Heart right ventricle (tissue), 16 donors: ENCODE results near the gene GSE1. TPM values are rescaled to one million over a fixed set of nuclear protein-coding genes. Genes with fewer than 3 reads are reported as not detected.

ENCODE experiments used
- ATAC-seq, 8 donors: fragments of 200-7000 bp; cut with Tn5 transposase; one replicate each; pipeline ENCODE4 v1.9.1; 2020; ENCODE audit warnings: mild to moderate bottlenecking in 8 of 8, moderate library complexity in 8 of 8, moderate number of reproducible peaks in 1 of 8
- DNase-seq, 2 donors: peaks; one replicate each; pipeline ENCODE4 v3.0.0-alpha.2; 2020
- H3K27ac ChIP-seq, 10 donors: fragments of 200-600 bp; sonication (generic) in 2 of 10; one replicate each; pipeline versions ENCODE4 v1.5.0 to v1.8.0; 2020 to 2022; ENCODE audit warnings: mild to moderate bottlenecking in 3 of 10
- H3K27me3 ChIP-seq, 7 donors: fragments of 200-600 bp; one replicate each; pipeline ENCODE4 v1.8.0; 2021 to 2022; ENCODE audit warnings: mild to moderate bottlenecking in 2 of 7
- H3K36me3 ChIP-seq, 9 donors: fragments of 200-600 bp; sonication (generic) in 1 of 9; one replicate each; pipeline versions ENCODE4 v1.5.0 to v1.8.0; 2020 to 2022; ENCODE audit warnings: mild to moderate bottlenecking in 2 of 9
- H3K4me1 ChIP-seq, 9 donors: fragments of 200-600 bp; sonication (generic) in 1 of 9; one replicate each; pipeline versions ENCODE4 v1.5.0 to v1.8.0; 2020 to 2022; ENCODE audit warnings: mild to moderate bottlenecking in 4 of 9
- H3K4me3 ChIP-seq, 10 donors: fragments of 200-600 bp; sonication (generic) in 2 of 10; one replicate each; pipeline versions ENCODE4 v1.5.0 to v1.8.0; 2020 to 2022; ENCODE audit warnings: mild to moderate bottlenecking in 7 of 10, moderate library complexity in 2 of 10
- H3K9me3 ChIP-seq, 11 donors: fragments of 200-600 bp in 10 of 11; sonication (generic) in 2 of 11; one replicate each; pipeline versions ENCODE4 v1.5.0 to v1.8.0; 2013 to 2022; ENCODE audit warnings: mild to moderate bottlenecking in 2 of 11, control low read depth in 1 of 11, moderate library complexity in 1 of 11
- WGBS, 2 donors: extraction: QIAGEN DNeasy Blood & Tissue Kit; methylation state at CpG; one replicate each; pipeline ENCODE4 v1.1.7; 2013; ENCODE audit warnings: inconsistent platforms in 1 of 2; 5-methylcytosine and 5-hydroxymethylcytosine counted together
- intact Hi-C, 10 donors: fragments of 100-400 bp; cut with DNase I; formaldehyde crosslinking; loops; one replicate each; pipeline versions ENCODE4 v1.11.1 to v1.14.2; 2022
- polyA plus RNA-seq, 2 donors: library from polyadenylated mRNA; stranded (reverse); fragments of 200-250 nt; gene quantifications; one replicate each; pipeline ENCODE4 v1.2.3, GENCODE V29; 2013
- total RNA-seq, 10 donors: library from RNA; stranded (reverse); fragmentation: NEBNext Ultra II Directional in 3 of 10; extraction: Animal tissue kit (Norgen Biotek cat#: 25700) in 3 of 10; gene quantifications; one replicate each; pipeline versions ENCODE4 v1.2.1 to v1.2.4, GENCODE V29; 2021 to 2023
- TF ChIP-seq, protein P1 (sequence below), 9 donors: fragments of 200-600 bp; sonication (generic) in 2 of 9; IDR thresholded peaks; one replicate each; pipeline versions ENCODE4 v1.5.0 to v1.8.0; 2021 to 2022; ENCODE audit warnings: antibody characterized with exemption in 9 of 9, mild to moderate bottlenecking in 5 of 9, moderate library complexity in 1 of 9
- donor health status: Arrhythmogenic right ventricular cardiomyopathy.
- donor health status: ischemic (EF 13 %, LVEDD 7.1; RV severe dilation, severe dysfunction).
- donor health status: healthy with polysubstance abuse.
- donor health status: DM: no; HTN: yes; CAD: no.
- donor health status: DM: no; HTN: no; CAD: no.
- donor health status: ischemic (EF 25% LVEDD 6.9; RV normal size, moderate dysfunction).
- donor health status: ischemic (EF 25% LVEDD 5.7; RV mildly dilated, moderate dysfunction).
- donor health status: healthy.
- donor health status: DM: yes; HTN: yes; CAD: no.
- donor health status: Ischemic cardiomyopathy.
- donor health status: ischemic (EF 35%, LVEDD 5.7; RV mildly dilated, moderate dysfunction).
- donor health status: nonischemic (EF 11% LVEDD 7.7; RV severe dilation, severe dysfunction).
- donor health status: DM: yes; HTN: yes; CAD: no.
- donor health status: PGD.
- donor health status: ischemic (EF 29% LVEDD 5.4; RV normal size, mild dysfunction).
- donor health status: nonischemic (EF 23%, LVEDD 6.1; RV moderate dilation, normal function).

Gene GSE1
- total and polyA plus RNA-seq, 12 donors: 15.6 to 53.2 (median 32.6) TPM

DNA sequence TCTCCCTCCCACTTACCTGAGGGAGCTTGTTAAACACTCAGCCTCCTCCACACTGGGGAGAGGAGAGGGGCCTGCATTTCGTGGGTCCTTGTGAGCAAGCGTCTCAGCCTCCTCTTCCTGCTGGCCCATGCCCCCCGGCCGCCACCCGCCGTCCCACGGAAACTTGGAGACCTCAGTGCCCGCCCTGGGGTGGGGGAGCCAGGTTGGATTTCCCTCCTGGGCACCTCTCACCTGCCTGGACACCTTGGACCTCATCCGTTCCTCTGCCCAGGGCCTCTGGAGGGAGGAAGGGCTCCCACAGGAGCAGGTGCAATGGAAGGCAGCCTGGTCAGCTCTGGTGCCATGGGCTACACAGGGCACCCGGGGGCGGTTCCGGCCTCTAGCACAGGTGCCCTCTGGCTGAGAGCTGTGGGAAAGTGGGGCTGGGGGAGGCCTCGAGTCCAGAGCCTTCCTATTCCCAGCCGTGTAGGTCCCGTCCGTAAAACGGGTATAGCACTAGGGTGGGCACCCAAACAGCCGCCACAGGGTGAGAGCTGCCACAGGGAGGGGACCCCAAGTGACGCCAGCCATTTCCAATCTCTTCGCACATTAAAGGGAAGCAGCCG is 11.0 kb downstream of the GSE1 start:
- Histone ChIP-seq H3K27ac (no peak overlapping the region), H3K4me3 (no peak overlapping the region), H3K36me3 (peaks cover 0 to 3% (median 0%) of the 10 kb centered on the region in 9 donors), H3K9me3 (peaks cover 0 to 3% (median 0%) of the 10 kb centered on the region in 11 donors), H3K4me1 (peaks cover 26 to 80% (median 50%) of the 10 kb centered on the region in 9 donors), H3K27me3 (no peaks in the 10 kb centered on the region)
- TF ChIP-seq, protein P1, sequence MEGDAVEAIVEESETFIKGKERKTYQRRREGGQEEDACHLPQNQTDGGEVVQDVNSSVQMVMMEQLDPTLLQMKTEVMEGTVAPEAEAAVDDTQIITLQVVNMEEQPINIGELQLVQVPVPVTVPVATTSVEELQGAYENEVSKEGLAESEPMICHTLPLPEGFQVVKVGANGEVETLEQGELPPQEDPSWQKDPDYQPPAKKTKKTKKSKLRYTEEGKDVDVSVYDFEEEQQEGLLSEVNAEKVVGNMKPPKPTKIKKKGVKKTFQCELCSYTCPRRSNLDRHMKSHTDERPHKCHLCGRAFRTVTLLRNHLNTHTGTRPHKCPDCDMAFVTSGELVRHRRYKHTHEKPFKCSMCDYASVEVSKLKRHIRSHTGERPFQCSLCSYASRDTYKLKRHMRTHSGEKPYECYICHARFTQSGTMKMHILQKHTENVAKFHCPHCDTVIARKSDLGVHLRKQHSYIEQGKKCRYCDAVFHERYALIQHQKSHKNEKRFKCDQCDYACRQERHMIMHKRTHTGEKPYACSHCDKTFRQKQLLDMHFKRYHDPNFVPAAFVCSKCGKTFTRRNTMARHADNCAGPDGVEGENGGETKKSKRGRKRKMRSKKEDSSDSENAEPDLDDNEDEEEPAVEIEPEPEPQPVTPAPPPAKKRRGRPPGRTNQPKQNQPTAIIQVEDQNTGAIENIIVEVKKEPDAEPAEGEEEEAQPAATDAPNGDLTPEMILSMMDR (IDR thresholded peaks at IDR 0.05): no peak
- no peak for ATAC-seq
- intact Hi-C loops: no loop called here
- 94 to 95% methylated on average over 21 of the region's 21 CpGs for WGBS, 2 donors
- no peak for DNase-seq

GRCh38 chr16:85624646-85625045 is 11.5 kb downstream of the GSE1 start:
- H3K4me1 ChIP-seq: peaks cover 26 to 79% (median 53%) of the 10 kb centered on the region in 9 donors
- TF ChIP-seq, protein P1 (IDR thresholded peaks at IDR 0.05): no peak
- ATAC-seq: no peak

GRCh38 chr16:85625053-85625452 is 11.9 kb downstream of the GSE1 start:
- Histone ChIP-seq H3K4me3 (no peak overlapping the region), H3K36me3 (peaks cover 0 to 3% (median 0%) of the 10 kb centered on the region in 9 donors), H3K27me3 (no peaks in the 10 kb centered on the region), H3K27ac (no peak overlapping the region), H3K4me1 (peaks cover 26 to 79% (median 53%) of the 10 kb centered on the region in 9 donors), H3K9me3 (peaks cover 0 to 12% (median 5%) of the 10 kb centered on the region in 11 donors)
- ATAC-seq: no peak
- intact Hi-C loops: no loop called here
- DNase-seq: no peak
- TF ChIP-seq, protein P1 (IDR thresholded peaks at IDR 0.05): no peak
- WGBS, 2 donors: 75 to 76% methylated on average over 27 of the region's 27 CpGs

More at GRCh38 chr16:85624646-85625045, 11.5 kb downstream of the GSE1 start:
- WGBS, 2 donors: 91 to 95% methylated on average over 17 of the region's 17 CpGs
- Histone ChIP-seq H3K4me3 (no peak overlapping the region), H3K27ac (no peak overlapping the region), H3K9me3 (peaks cover 0 to 8% (median under 1%) of the 10 kb centered on the region in 11 donors), H3K36me3 (peaks cover 0 to 3% (median 0%) of the 10 kb centered on the region in 9 donors), H3K27me3 (no peaks in the 10 kb centered on the region)
- no peak for DNase-seq
- intact Hi-C loops: no loop called here

GRCh38 chr16:85625485-85626117 is 12.5 kb downstream of the GSE1 start:
- Histone ChIP-seq H3K4me1 (peaks cover 26 to 85% (median 53%) of the 10 kb centered on the region in 9 donors), H3K4me3 (no peak overlapping the region), H3K27me3 (no peaks in the 10 kb centered on the region), H3K9me3 (peaks cover 0 to 14% (median 6%) of the 10 kb centered on the region in 11 donors), H3K36me3 (peaks cover 0 to 3% (median 0%) of the 10 kb centered on the region in 9 donors), H3K27ac (peak overlapping the region in 1 of 10 donors; percentile 4)
- WGBS, 2 donors: 90 to 94% methylated on average over 18 of the region's 18 CpGs
- intact Hi-C loops: no loop called here
- ATAC-seq (no peak), DNase-seq (no peak)
- TF ChIP-seq, protein P1 (IDR thresholded peaks at IDR 0.05): no peak
